HCT116 (cell line): ENCODE results near the gene SNTG2. TPM values are rescaled to one million over a fixed set of nuclear protein-coding genes. Genes with fewer than 3 reads are reported as not detected.

Source experiments
- ATAC-seq: fragments of 200-7000 bp; cut with Tn5 transposase; 2 replicates; pipeline ENCODE4 v1.9.1; 2020; ENCODE audit warnings: mild to moderate bottlenecking, moderate library complexity
- BruUV-seq: library from RNA; stranded (reverse); fragments of 400-500 nt; replicated peaks from 2 replicates; lab custom pipeline; 2021; lab: Mats Ljungman, UMichigan
- CTCF ChIA-PET: fragments of 300-600 bp; sonication (Branson Sonifier 250); formaldehyde crosslinking; loops from one replicate; lab custom pipeline; 2021; ENCODE audit warnings: antibody characterized with exemption; lab: Charles Lee
- POLR2A ChIA-PET: fragments of 300-600, 350-600 bp; sonication (Branson Sonifier 250); formaldehyde crosslinking; loops from one replicate; lab custom pipeline; 2021; ENCODE audit warnings: antibody characterized with exemption; lab: Charles Lee
- RAD21 ChIA-PET, 2 experiments: fragments of 300-600 bp; sonication (Branson Sonifier 250); formaldehyde crosslinking; loops; one replicate each; lab custom pipeline; 2023; ENCODE audit warnings: low total read pairs in 2 of 2; ENCODE audit not compliant: uncharacterized antibody in 2 of 2, unreplicated experiment in 2 of 2, low non-redundant PET in 1 of 2; lab: Charles Lee
- DNase-seq: peaks from one replicate; pipeline ENCODE4 v3.0.0-alpha.2; 2010; ENCODE audit warnings: low read depth, low spot score
- H2AFZ ChIP-seq: fragments of 200-600 bp; shearing (Covaris generic), sonication (generic); 2 replicates; pipeline ENCODE4 v1.6.1; 2017; ENCODE audit warnings: low read depth, mixed run types, mixed read lengths, antibody characterized with exemption, low read length; ENCODE audit not compliant: poor library complexity, severe bottlenecking
- H3K27ac ChIP-seq: 2 replicates; pipeline ENCODE4 v1.5.1; 2012; ENCODE audit warnings: low read depth, low read length
- H3K27me3 ChIP-seq: fragments of 200-600 bp; sonication (generic); 2 replicates; pipeline ENCODE4 v1.6.1; 2016; ENCODE audit warnings: mixed run types, low read length, mixed read lengths; ENCODE audit not compliant: insufficient read depth
- H3K36me3 ChIP-seq, 2 experiments: fragments of 200-500 bp in 1 of 2; fragments of 200-600 bp in 1 of 2; sonication (Bioruptor generic) in 1 of 2; sonication (generic) in 1 of 2; 2 replicates each; pipeline versions ENCODE4 v1.5.1 to v1.6.1; 2014 to 2016; ENCODE audit warnings: low read length in 2 of 2, inconsistent platforms in 1 of 2, mixed read lengths in 1 of 2, mixed run types in 1 of 2; ENCODE audit not compliant: insufficient read depth in 2 of 2, control insufficient read depth in 1 of 2
- H3K4me1 ChIP-seq, 2 experiments: fragments of 200-600 bp in 1 of 2; sonication (generic) in 1 of 2; 2 replicates each; pipeline versions ENCODE4 v1.5.1 to v1.6.1; 2012 to 2017; ENCODE audit warnings: low read length in 2 of 2, inconsistent platforms in 1 of 2, mild to moderate bottlenecking in 1 of 2, mixed read lengths in 1 of 2, mixed run types in 1 of 2, moderate library complexity in 1 of 2; ENCODE audit not compliant: insufficient read depth in 2 of 2, control insufficient read depth in 1 of 2
- H3K4me2 ChIP-seq: fragments of 200-600 bp; sonication (generic); 2 replicates; pipeline ENCODE4 v1.6.1; 2017; ENCODE audit warnings: mixed run types, low read length, mixed read lengths
- H3K4me3 ChIP-seq, 2 experiments: fragments of 200-600 bp in 1 of 2; sonication (generic) in 1 of 2; replicated peaks in 1 of 2; 2 replicates each; pipeline ENCODE4 v1.5.1; 2011 to 2016; ENCODE audit warnings: low read length in 2 of 2, control low read depth in 1 of 2, low read depth in 1 of 2, mild to moderate bottlenecking in 1 of 2, mixed read lengths in 1 of 2, mixed run types in 1 of 2
- H3K79me2 ChIP-seq: fragments of 200-600 bp; sonication (generic); 2 replicates; pipeline ENCODE4 v1.6.1; 2017; ENCODE audit warnings: mild to moderate bottlenecking, mixed run types, low read length, moderate library complexity, mixed read lengths; ENCODE audit not compliant: insufficient read depth
- H3K9ac ChIP-seq: fragments of 200-600 bp; sonication (generic); 2 replicates; pipeline ENCODE4 v1.6.1; 2016; ENCODE audit warnings: low read length, mixed read lengths
- H3K9me2 ChIP-seq: fragments of 200-600 bp; sonication (generic), shearing (Covaris generic); 2 replicates; pipeline ENCODE4 v1.6.1; 2017; ENCODE audit warnings: mixed run types, mild to moderate bottlenecking, moderate library complexity; ENCODE audit not compliant: insufficient read depth
- H3K9me3 ChIP-seq, 2 experiments: fragments of 200-500 bp in 1 of 2; fragments of 200-600 bp in 1 of 2; sonication (Bioruptor generic) in 1 of 2; sonication (generic) in 1 of 2; 2 replicates each; pipeline ENCODE4 v1.6.1; 2014 to 2017; ENCODE audit warnings: low read length in 2 of 2, mixed read lengths in 2 of 2, inconsistent platforms in 1 of 2, low read depth in 1 of 2, mild to moderate bottlenecking in 1 of 2, mixed run types in 1 of 2, moderate library complexity in 1 of 2; ENCODE audit not compliant: control insufficient read depth in 1 of 2, insufficient read depth in 1 of 2
- H4K20me1 ChIP-seq: fragments of 200-600 bp; sonication (generic), shearing (Covaris generic); 2 replicates; pipeline ENCODE4 v1.6.1; 2017; ENCODE audit warnings: mixed run types, mild to moderate bottlenecking, moderate library complexity; ENCODE audit not compliant: insufficient read depth
- ELF1 ChIP-seq: IDR thresholded peaks from 2 replicates; pipeline ENCODE4 v1.6.1; 2012; ENCODE audit warnings: low read depth, borderline replicate concordance
- EZH2phosphoT487 ChIP-seq: fragments of 200-600 bp; IDR thresholded peaks from 2 replicates; pipeline ENCODE4 v1.6.1; 2018; ENCODE audit warnings: antibody characterized with exemption, borderline replicate concordance
- FOSL1 ChIP-seq: IDR thresholded peaks from 2 replicates; pipeline ENCODE4 v1.6.1; 2012; ENCODE audit warnings: low read depth
- REST ChIP-seq: IDR thresholded peaks from 2 replicates; pipeline ENCODE4 v1.6.1; 2012; ENCODE audit warnings: low read depth
- SP1 ChIP-seq: IDR thresholded peaks from 2 replicates; pipeline ENCODE4 v1.6.1; 2012; ENCODE audit warnings: low read depth
- ZBTB33 ChIP-seq: IDR thresholded peaks from 2 replicates; pipeline ENCODE4 v1.6.1; 2011; ENCODE audit warnings: mild to moderate bottlenecking, low read length, moderate library complexity; ENCODE audit not compliant: insufficient replicate concordance; ENCODE audit errors: extremely low read depth
- intact Hi-C: fragments of 100-400 bp; cut with micrococcal nuclease; formaldehyde crosslinking; loops from 2 replicates; pipeline ENCODE4 v1.10.0; 2022
- total RNA-seq: library from RNA; stranded (reverse); gene quantifications from one replicate; pipeline ENCODE4 v1.2.1, GENCODE V29; 2021; ENCODE audit not compliant: unreplicated experiment

The SNTG2 gene
- total RNA-seq, 1 experiment from 2014 or later: not detected

- CTCF ChIA-PET: no interaction called here
- DNase-seq: no peak
- H3K79me2 ChIP-seq: no peaks in the 10 kb centered on the region
- H3K27me3 ChIP-seq: peaks cover 25% of the 10 kb centered on the region
- H2AFZ ChIP-seq: no peak overlapping the region
- no peak overlapping the region for H3K4me3 ChIP-seq
- no TSS peak for BruUV-seq
- no peak overlapping the region for H3K4me2 ChIP-seq
- H4K20me1 ChIP-seq: no peaks in the 10 kb centered on the region
- H3K4me1 ChIP-seq: no peaks in the 10 kb centered on the region
- no peak overlapping the region for H3K9ac ChIP-seq
- no peak for TF ChIP-seq SP1
- no peak for TF ChIP-seq FOSL1
- no peak for TF ChIP-seq ZBTB33
- TF ChIP-seq ELF1: no peak
- TF ChIP-seq EZH2phosphoT487: no peak
- no peak for TF ChIP-seq REST
- TF ChIP-seq, all 23 proteins: peak for 0
- Histone ChIP-seq H3K9me3 (no peaks in the 10 kb centered on the region), H3K9me2 (no peaks in the 10 kb centered on the region), H3K27ac (no peak overlapping the region), H3K36me3 (no peaks in the 10 kb centered on the region)
- POLR2A ChIA-PET: no interaction called here
- intact Hi-C loops: no loop called here
- ATAC-seq: no peak
- RAD21 ChIA-PET: no interaction called here
Measured at GRCh38 chr2:925309-925708, 25.3 kb upstream of the SNTG2 start.
